GM21447 (cell line): ENCODE measurements around the gene COX19.
"Not testable (repeated sequence)": the region's sequence is repeated elsewhere in the genome, so short reads cannot be mapped to it uniquely, and the experiment has no call there.

Experiments
- ATAC-seq: cut with Tn5 transposase; IDR thresholded peaks from one replicate; pipeline ENCODE4 v1.9.1; 2021; ENCODE audit not compliant: unreplicated experiment

The COX19 gene

GRCh38 chr7:963236-964078 lies 11.9 kb downstream of the COX19 start:
- no peak for ATAC-seq

GRCh38 chr7:962401-963081 lies 12.8 kb downstream of the COX19 start:
- no peak for ATAC-seq

- no peak for ATAC-seq
These were observed 13.6 kb downstream of the COX19 start for GRCh38 chr7:961546-962400.

GRCh38 chr7:960972-961371 lies 14.4 kb downstream of the COX19 start:
- ATAC-seq: not testable (repeated sequence)

GRCh38 chr7:960269-960871 lies 15.0 kb downstream of the COX19 start:
- no peak for ATAC-seq

GRCh38 chr7:959740-960139 lies 15.6 kb downstream of the COX19 start:
- not testable (repeated sequence) for ATAC-seq

GRCh38 chr7:959271-959670 lies 16.1 kb downstream of the COX19 start:
- no peak for ATAC-seq

GRCh38 chr7:958221-959200 lies 16.8 kb downstream of the COX19 start:
- no peak for ATAC-seq

GRCh38 chr7:957418-958220 lies 17.7 kb downstream of the COX19 start:
- ATAC-seq: no peak

- no peak for ATAC-seq
These were observed 19.3 kb downstream of the COX19 start for GRCh38 chr7:956031-956430.

GRCh38 chr7:954330-955238 lies 20.8 kb downstream of the COX19 start, which contains the start of gene ADAP1:
Gene ADAP1 (minus strand): TSS chr7:954680. CDS start chr7:954477, 203 bp downstream.
- ATAC-seq: no peak

- ATAC-seq: no peak
These were observed 21.6 kb downstream of the COX19 start for GRCh38 chr7:953547-954327.

GRCh38 chr7:952548-953441 lies 22.6 kb downstream of the COX19 start:
- ATAC-seq: no peak

GRCh38 chr7:951881-952547 lies 23.3 kb downstream of the COX19 start:
- ATAC-seq: no peak
